Urinary bladder (tissue), 4 donors: ENCODE data around the gene P4HB. TPM values are rescaled to one million over a fixed set of nuclear protein-coding genes. Genes with fewer than 3 reads are reported as not detected.

ENCODE experiments used
- DNase-seq: peaks from one replicate; pipeline ENCODE4 v3.0.0-alpha.2; 2015; ENCODE audit errors: extremely low spot score
- H3K27ac ChIP-seq: one replicate; pipeline ENCODE4 v1.5.1; 2013; ENCODE audit warnings: low read depth, mild to moderate bottlenecking, moderate library complexity
- H3K36me3 ChIP-seq: one replicate; pipeline ENCODE4 v1.6.1; 2013; ENCODE audit warnings: mild to moderate bottlenecking, moderate library complexity; ENCODE audit not compliant: insufficient read depth
- H3K4me1 ChIP-seq: one replicate; pipeline ENCODE4 v1.6.1; 2013; ENCODE audit warnings: mild to moderate bottlenecking, moderate library complexity; ENCODE audit not compliant: insufficient read depth
- H3K4me3 ChIP-seq: one replicate; pipeline ENCODE4 v1.5.1; 2013; ENCODE audit warnings: low read depth, low read length
- WGBS: extraction: QIAGEN DNeasy Blood & Tissue Kit; methylation state at CpG from one replicate; pipeline ENCODE4 v1.1.7; 2013; 5-methylcytosine and 5-hydroxymethylcytosine counted together
- polyA plus RNA-seq: library from polyadenylated mRNA; stranded (reverse); fragments of 200-250 nt; gene quantifications from one replicate; pipeline ENCODE4 v1.2.3, GENCODE V29; 2013
- total RNA-seq: library from RNA; depleted of rRNA; stranded (reverse); fragments of >200 nt; gene quantifications from one replicate; pipeline ENCODE4 v1.2.3, GENCODE V29; 2014
- donor health status: healthy with polysubstance abuse.
- donor health status: healthy.

P4HB gene
- total RNA-seq, result 262 TPM
- polyA plus RNA-seq, result 367 TPM

DNA sequence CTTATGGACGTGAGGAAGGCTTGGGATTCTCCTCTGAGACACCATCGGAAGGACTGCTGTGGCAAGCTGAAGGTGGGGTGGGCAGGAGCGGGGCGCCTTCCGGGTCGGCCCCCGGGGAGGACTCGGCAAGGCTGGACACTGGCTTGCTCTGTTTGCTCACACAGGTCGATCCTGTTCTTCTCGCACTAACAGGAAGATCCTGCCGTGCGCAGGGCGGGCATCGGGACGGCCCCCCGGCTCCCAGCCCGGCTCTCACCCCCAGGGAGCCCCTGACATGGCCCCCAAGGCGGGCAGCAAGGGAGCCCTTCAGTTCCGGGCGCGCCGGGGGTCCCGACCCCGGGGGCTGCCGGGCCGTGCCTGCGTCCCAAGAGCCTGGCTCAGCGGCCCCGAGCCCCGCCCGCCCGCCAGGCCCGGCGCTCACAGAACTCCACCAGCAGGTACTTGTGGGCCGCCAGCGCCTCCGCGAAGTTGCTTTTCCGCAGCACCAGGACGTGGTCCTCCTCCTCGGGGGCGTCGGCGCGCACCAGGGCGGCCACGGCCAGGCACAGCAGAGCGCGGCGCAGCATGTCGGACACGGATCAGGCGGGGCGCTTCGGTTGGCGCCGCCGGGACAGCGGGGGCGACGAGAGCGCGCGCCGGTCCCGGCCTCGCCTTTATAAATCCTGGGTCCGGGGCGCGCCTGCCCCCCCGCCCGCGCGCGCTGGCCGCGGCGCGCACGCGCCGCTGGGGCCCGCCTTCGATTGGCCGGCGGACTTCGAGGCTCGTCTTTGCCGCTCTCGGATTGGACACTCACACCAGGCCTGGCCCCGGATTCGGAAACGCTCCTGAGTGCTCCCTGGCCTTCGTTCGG, at the start of gene P4HB:
Gene P4HB (minus strand): TSS at position 630 of the 850 bp plus-strand sequence. CDS start 64 bp downstream, at position 566.
- H3K4me1 ChIP-seq, result no peaks in the 10 kb centered on the region
- DNase-seq, result no peak
- H3K36me3 ChIP-seq, result no peaks in the 10 kb centered on the region
- peak within 1 kb of the TSS; percentile 98 for H3K27ac ChIP-seq
- under 1% methylated on average over 95 of the region's 95 CpGs for WGBS
- H3K4me3 ChIP-seq, result peak within 1 kb of the TSS; percentile 93

DNA sequence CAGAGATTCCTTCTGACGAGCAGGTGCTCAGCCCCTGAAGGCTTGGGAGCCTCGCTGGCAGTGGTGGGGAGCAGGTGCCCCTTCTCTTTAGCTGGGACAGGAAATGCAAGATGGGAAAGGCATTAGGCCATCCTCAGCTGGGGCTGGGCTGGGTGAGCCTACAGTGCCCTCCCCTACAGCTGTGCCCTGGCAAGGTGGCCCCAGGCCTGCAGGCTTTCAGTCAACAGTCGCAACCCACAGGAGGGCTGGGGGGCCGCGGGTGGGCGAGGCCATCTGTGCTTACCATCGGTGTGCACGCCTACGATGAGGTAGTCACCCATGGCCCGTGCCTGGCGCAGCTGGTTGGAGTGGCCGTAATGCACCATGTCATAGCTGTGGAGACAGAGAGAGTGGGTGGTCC, 48.9 kb upstream of the P4HB start:
- H3K4me1 ChIP-seq, result no peaks in the 10 kb centered on the region
- no peak overlapping the region for H3K27ac ChIP-seq
- WGBS, result 96% methylated on average over 12 of the region's 12 CpGs
- no peak for DNase-seq
- H3K4me3 ChIP-seq, result no peak overlapping the region
- no peaks in the 10 kb centered on the region for H3K36me3 ChIP-seq

DNA sequence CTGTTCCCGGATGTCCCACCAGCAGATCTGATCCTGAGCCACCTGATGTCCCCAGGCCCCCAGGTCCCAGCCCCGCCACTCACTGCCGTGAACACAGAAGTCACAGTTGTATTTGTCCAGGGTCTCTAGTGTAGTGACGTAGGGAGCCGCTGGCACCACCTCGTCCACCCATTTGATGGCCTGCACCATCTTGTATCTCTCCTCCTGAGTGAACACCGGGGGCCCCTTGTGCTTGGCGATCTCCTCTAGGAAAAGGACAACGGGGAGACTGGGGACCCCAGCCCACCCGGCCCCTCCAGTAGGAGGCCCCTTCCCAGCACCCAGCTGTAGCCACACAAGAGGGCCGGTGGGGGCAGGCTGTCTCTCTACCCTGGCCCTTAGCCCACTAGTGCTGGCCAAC, 48.5 kb upstream of the P4HB start:
- H3K36me3 ChIP-seq, result no peaks in the 10 kb centered on the region
- DNase-seq, result no peak
- H3K27ac ChIP-seq, result no peak overlapping the region
- no peaks in the 10 kb centered on the region for H3K4me1 ChIP-seq
- 97% methylated on average over 11 of the region's 11 CpGs for WGBS
- no peak overlapping the region for H3K4me3 ChIP-seq

DNA sequence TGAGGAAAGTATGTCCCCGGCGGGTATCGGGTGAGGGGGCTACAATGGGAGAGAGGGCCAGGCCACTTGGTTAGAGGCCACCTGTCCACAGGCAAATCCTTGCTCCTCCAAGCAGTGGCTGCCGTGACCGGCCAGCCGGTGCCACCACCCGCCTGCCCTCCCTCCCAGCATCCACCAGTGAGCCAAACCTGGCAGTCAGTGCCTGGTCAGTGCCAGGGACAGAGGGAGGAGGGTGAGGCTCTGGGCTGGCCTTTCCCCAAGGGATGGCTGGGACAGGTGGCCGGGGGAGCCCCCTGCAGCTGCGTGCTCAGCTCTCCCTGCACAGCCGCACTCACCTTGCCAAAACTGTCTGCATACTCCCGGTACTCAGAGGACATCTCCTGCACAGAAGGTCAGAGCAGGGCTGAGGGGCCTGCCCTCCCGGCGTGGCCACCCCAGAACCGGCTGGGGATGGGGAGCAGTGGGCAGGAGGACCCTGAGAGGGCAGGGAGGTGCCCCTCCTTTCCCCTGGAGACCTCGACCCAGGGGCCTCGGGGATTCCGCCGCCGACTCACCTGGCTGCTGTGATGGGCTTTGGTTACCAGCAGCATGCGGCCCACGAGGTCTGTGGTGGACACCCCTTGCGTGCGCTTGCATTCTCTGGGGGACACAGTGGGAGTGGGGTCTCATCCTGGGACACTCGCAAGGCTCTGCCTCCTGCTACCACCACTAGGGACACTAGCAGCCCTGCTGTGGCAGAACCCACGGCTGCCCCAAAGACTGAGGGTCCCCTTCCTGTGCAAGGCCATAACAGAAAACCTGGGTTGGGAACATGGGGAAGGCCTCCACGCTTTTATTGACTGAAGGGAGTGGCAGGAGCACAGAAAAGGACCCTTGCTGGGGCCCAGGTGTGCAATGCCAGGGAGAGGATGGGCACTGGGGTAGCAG, 47.1 kb upstream of the P4HB start:
- no peak overlapping the region for H3K4me3 ChIP-seq
- no peak overlapping the region for H3K27ac ChIP-seq
- H3K4me1 ChIP-seq, result no peaks in the 10 kb centered on the region
- WGBS, result 91% methylated on average over 26 of the region's 26 CpGs
- no peak for DNase-seq
- no peaks in the 10 kb centered on the region for H3K36me3 ChIP-seq

DNA sequence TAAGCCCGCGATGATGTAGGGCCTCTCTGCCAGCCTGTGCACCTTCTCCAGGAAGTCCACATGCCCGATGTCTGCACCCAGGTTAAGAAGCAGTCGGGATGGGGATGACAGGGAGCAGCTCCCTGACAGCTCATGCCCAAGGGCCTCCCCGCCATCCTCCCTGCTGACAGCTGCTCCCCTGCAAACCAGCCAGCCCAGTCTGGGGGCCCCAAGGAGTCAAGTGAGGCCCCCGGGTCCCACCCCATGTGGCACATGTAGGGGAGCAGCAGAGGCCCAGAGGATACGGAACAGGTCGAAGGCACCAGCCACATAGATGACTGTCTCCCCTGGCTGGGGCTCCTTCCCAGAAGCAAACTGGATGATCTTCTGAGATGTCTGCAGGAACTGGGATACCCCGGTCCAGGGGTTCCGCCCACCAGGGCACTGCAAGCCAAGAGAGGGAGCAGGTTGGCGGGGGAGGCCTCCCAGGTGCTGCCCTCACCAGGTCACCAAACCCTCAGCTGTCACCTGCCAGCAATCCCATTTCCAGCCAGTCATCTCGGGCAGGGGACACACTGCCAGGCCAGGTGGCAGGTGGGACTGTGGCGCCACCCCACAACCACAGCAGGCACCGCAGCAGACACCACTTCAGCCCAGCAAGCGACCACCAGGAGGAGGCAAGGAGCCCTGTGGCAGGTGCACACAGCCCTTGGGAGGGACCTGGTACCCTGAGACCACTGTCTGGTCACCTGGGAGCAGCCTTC, 46.3 kb upstream of the P4HB start:
- no peak for DNase-seq
- Histone ChIP-seq H3K4me3 (no peak overlapping the region), H3K27ac (no peak overlapping the region), H3K36me3 (no peaks in the 10 kb centered on the region), H3K4me1 (no peaks in the 10 kb centered on the region)
- WGBS, result 92% methylated on average over 15 of the region's 15 CpGs

DNA sequence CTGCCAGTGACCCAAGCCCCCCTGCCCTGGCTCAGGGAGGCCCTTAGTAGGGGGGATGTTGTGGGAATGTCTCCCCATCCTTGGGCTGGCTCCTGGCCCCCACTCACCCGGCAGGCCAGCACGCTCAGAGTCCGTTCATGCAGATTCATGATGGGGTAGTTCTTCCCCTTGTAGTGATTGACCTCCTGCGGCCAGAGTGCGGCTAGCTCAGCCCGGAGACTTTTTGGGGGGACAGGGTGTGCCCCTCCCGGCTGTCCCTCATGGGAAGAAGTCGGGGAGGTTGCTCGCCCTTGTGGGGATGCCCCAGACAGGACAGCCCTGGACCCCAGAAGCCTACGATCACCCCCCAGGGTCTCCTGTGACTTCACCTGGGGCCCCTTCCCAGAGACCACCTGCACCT, 45.7 kb upstream of the P4HB start:
- no peak for DNase-seq
- H3K27ac ChIP-seq, result no peak overlapping the region
- 95% methylated on average over 10 of the region's 10 CpGs for WGBS
- H3K36me3 ChIP-seq, result no peaks in the 10 kb centered on the region
- H3K4me3 ChIP-seq, result no peak overlapping the region
- H3K4me1 ChIP-seq, result no peaks in the 10 kb centered on the region

DNA sequence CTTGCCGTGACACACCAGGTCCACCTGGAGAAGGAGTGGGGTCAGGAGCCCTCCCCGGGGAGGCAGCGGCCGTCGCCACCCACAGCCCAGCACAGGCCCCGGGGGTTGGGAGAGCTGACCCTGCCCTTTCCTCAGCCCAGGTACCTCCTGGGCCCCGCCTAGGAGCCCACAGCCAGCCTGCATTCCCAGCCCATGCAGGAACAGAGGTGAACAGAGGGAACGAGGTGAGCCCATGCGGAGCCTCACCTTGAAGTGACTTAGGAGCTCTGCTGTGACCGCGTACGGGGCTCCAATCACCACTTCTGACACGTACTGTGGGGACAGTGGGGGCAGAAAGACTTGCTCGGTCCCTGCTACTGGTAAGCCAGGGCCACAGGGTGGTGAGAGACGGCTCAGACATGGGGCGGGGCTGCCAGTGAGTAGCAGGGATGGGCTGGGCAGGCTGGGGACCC, 45.1 kb upstream of the P4HB start:
- Histone ChIP-seq H3K4me3 (no peak overlapping the region), H3K36me3 (no peaks in the 10 kb centered on the region), H3K4me1 (no peaks in the 10 kb centered on the region), H3K27ac (no peak overlapping the region)
- DNase-seq, result no peak
- 93% methylated on average over 16 of the region's 16 CpGs for whole genome bisulfite sequencing

DNA sequence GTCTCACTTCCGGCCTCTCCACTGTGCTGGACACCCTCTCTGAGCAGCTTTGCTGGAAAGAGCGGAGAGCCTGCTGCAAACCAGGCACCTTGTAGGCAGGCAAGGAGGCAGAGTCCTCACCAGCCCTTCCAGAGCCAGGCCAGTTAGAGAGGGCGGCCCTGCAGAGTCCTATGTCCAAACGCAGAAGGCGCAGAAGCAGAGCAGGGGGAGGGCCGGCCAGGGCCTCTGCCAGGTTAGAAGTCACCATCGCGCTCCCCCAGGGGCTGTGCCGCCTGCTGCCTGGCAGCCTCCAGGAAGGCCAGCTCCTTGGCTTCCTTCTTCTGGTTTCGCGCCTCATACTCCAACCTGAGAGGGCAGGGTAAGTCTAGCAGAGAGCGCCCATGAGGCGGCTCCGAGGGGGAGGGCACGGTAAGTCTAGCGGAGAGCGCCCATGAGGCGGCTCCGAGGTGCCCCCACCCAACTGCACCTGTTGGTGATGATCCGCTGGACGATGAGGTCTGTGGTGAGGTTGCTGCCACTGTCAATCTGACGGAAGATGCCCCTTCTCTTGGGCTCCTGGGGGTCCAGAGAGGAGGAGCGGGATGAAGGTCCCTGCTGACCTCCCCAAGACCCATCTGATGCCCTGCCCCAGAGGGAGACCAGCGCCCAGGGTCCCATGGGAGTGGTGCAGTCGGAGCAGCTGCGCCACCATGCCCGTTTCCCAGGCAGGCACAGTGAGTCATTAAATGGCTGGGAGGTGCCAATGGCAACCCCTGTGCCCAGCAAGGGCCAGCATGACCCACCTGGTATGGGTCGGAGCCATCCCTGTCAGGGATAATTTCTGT, 44.5 kb upstream of the P4HB start:
- no peak for DNase-seq
- H3K36me3 ChIP-seq, result no peaks in the 10 kb centered on the region
- 92% methylated on average over 28 of the region's 28 CpGs for WGBS

DNA sequence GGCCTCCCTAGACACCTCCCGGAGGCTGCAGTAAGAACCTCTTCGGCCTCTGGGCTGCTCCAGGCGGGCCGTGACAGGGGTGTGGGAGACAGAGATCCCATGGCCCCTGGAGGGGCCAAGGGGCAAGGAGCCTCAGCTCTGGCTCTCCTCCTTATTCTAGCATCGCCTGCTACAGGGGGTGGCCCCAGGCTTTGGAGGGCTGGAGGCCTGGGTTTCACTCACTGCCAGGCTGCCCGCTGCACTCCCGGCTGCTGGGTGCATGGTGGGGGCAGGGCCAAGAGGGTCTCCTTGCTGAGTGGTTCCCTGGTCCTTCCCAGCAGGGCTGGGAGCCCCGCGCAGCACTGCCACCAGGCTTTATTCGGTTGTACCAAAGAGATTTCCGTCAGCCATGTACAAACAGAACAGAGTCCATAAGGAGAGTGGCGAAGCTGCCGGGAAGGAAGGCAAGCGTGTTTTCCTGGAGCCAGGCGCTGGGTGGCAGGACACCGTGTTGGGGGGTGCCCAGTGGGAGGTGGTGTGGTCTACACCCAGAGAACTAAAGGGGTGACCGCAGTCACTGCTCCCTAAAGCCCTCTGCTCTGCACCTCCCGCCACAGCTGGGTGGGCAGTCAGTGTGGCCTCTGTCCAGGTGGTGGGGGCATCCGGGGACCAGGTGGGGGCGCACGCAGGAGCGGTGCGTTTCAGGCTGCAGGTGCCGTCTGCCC, 43.7 kb upstream of the P4HB start:
- Histone ChIP-seq H3K36me3 (peaks cover 2% of the 10 kb centered on the region), H3K4me3 (no peak overlapping the region), H3K4me1 (no peaks in the 10 kb centered on the region), H3K27ac (no peak overlapping the region)
- DNase-seq, result no peak
- 95% methylated on average over 24 of the region's 24 CpGs for WGBS

More for the DNA sequence above, 44.5 kb upstream of the P4HB start:
- no peak overlapping the region for H3K27ac ChIP-seq
- no peaks in the 10 kb centered on the region for H3K4me1 ChIP-seq
- H3K4me3 ChIP-seq, result no peak overlapping the region

DNA sequence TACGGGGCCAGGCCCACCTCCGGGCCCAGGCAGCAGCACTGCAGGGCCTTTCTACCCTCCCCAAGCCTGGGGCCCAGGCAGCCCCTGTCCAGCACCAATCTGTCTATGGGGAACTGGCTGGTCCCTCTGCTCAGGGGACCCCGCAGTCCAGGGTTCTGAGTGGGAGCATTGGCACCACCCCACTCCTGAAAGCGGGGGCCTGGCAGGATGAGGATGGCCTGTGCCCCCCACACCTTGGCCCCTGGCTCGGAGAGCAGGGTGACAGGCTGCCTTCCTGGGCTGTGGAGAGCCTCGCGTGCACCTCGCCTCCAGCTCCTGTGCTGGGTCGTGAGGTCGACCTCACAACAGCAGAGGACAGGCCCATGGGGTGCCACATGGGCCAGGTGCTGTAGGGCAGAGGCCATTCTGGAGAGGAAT, 43.1 kb upstream of the P4HB start:
- Histone ChIP-seq H3K36me3 (peaks cover 3% of the 10 kb centered on the region), H3K27ac (no peak overlapping the region), H3K4me3 (no peak overlapping the region), H3K4me1 (no peaks in the 10 kb centered on the region)
- no peak for DNase-seq
- 93% methylated on average over 10 of the region's 10 CpGs for WGBS

DNA sequence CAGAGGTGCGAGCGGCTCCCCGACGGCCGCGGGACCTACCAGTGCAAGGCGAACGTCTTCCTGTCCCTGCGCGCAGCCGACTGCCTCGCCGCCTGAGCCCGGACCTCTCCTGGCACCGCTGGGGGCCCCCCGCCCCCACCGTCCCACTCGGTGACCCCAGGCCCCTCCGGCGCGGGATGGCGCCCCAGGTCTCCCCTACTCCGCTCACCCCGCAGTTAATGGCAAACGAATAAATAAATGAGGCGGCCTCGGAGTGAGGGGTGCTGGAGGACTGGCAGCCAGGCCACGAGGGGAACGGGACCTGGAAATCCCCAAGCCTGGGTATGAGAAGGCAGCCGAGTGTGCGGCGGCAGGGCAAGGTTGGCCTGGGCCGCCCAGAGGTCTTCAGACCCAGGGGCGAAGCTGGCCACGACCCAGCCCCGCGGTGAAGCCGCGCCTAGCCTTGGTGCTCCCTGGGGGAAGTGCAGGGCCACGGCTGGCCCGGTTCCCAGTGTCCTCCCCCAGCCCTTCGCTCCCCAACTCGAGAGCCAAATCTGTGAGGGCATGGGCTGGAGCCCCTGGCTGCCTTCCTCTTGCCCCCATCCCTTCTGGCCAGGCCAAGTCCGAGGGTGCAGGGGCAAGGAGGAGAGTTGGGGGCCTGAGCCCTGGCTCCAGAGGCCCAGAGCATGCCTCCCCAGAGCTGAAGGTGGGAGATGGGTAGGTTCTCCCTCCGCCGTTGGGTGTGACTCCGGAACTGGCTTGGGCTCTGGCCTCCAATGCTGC, 42.5 kb upstream of the P4HB start:
- 36% methylated on average over 47 of the region's 47 CpGs for WGBS
- no peak for DNase-seq
- Histone ChIP-seq H3K4me1 (no peaks in the 10 kb centered on the region), H3K4me3 (peak overlapping the region; percentile 25), H3K27ac (no peak overlapping the region), H3K36me3 (peaks cover 3% of the 10 kb centered on the region)
